ENCODE results near the gene CCDC149.

The CCDC149 gene

GRCh38 chr4:24798036-24798610, 114.7 kb downstream of the CCDC149 start:
- Histone ChIP-seq H3K36me3 (ENCODE audit: insufficient read depth, low read length) (no peaks in the 10 kb centered on the region), H3K9ac (ENCODE audit: insufficient read length) (no peak overlapping the region), H3K9me3 (ENCODE audit: low read depth, low read length) (no peaks in the 10 kb centered on the region), H3K4me3 (no peak overlapping the region), H3K27ac (no peak overlapping the region)
- no peak for DNase-seq (ENCODE audit: low read depth, low spot score)
- TF ChIP-seq EZH2 (IDR thresholded peaks at IDR 0.05) (no peak), POLR2AphosphoS5 (IDR thresholded peaks at IDR 0.05; ENCODE audit: borderline replicate concordance, low read depth, low read length) (no peak), FOXP2 (optimal IDR thresholded peaks at IDR 0.05; ENCODE audit: control extremely low read depth, extremely low read length, insufficient read depth) (no peak)

GRCh38 chr4:24796620-24797019, 116.2 kb downstream of the CCDC149 start:
- no peak for DNase-seq (ENCODE audit: low read depth, low spot score)
- Histone ChIP-seq H3K4me3 (no peak overlapping the region), H3K9ac (ENCODE audit: insufficient read length) (no peak overlapping the region), H3K9me3 (ENCODE audit: low read depth, low read length) (no peaks in the 10 kb centered on the region), H3K36me3 (ENCODE audit: insufficient read depth, low read length) (no peaks in the 10 kb centered on the region), H3K27ac (no peak overlapping the region)
- TF ChIP-seq FOXP2 (optimal IDR thresholded peaks at IDR 0.05; ENCODE audit: control extremely low read depth, extremely low read length, insufficient read depth), result no peak
- no peak for TF ChIP-seq EZH2 (IDR thresholded peaks at IDR 0.05)
- no peak for TF ChIP-seq POLR2AphosphoS5 (IDR thresholded peaks at IDR 0.05; ENCODE audit: borderline replicate concordance, low read depth, low read length)

GRCh38 chr4:24795666-24796381, 117.0 kb downstream of the CCDC149 start:
- no peak overlapping the region for H3K4me3 ChIP-seq
- H3K27ac ChIP-seq, result no peak overlapping the region
- H3K36me3 ChIP-seq (ENCODE audit: insufficient read depth, low read length), result no peaks in the 10 kb centered on the region
- H3K9ac ChIP-seq (ENCODE audit: insufficient read length), result no peak overlapping the region
- H3K9me3 ChIP-seq (ENCODE audit: low read depth, low read length), result no peaks in the 10 kb centered on the region
- TF ChIP-seq POLR2AphosphoS5 (IDR thresholded peaks at IDR 0.05; ENCODE audit: borderline replicate concordance, low read depth, low read length) (no peak), FOXP2 (optimal IDR thresholded peaks at IDR 0.05; ENCODE audit: control extremely low read depth, extremely low read length, insufficient read depth) (no peak), EZH2 (IDR thresholded peaks at IDR 0.05) (no peak)
- DNase-seq (ENCODE audit: low read depth, low spot score), result no peak

GRCh38 chr4:24794916-24795665, 117.8 kb downstream of the CCDC149 start, which contains the start of gene SOD3:
TSS of gene SOD3 (plus strand) at chr4:24795573. CDS start at chr4:24799522, 3,949 bp downstream.
- Histone ChIP-seq H3K36me3 (ENCODE audit: insufficient read depth, low read length) (no peaks in the 10 kb centered on the region), H3K9ac (ENCODE audit: insufficient read length) (no peak within 1 kb of the TSS), H3K4me3 (no peak within 1 kb of the TSS), H3K9me3 (ENCODE audit: low read depth, low read length) (no peaks in the 10 kb centered on the region), H3K27ac (no peak within 1 kb of the TSS)
- TF ChIP-seq EZH2 (IDR thresholded peaks at IDR 0.05) (no peak), FOXP2 (optimal IDR thresholded peaks at IDR 0.05; ENCODE audit: control extremely low read depth, extremely low read length, insufficient read depth) (no peak)
- no peak for DNase-seq (ENCODE audit: low read depth, low spot score)

- TF ChIP-seq POLR2AphosphoS5 (IDR thresholded peaks at IDR 0.05; ENCODE audit: borderline replicate concordance, low read depth, low read length), result no peak
- TF ChIP-seq EZH2 (IDR thresholded peaks at IDR 0.05), result no peak
- TF ChIP-seq FOXP2 (optimal IDR thresholded peaks at IDR 0.05; ENCODE audit: control extremely low read depth, extremely low read length, insufficient read depth), result no peak
- H3K4me3 ChIP-seq, result no peak overlapping the region
- no peaks in the 10 kb centered on the region for H3K36me3 ChIP-seq (ENCODE audit: insufficient read depth, low read length)
- no peak for DNase-seq (ENCODE audit: low read depth, low spot score)
- H3K27ac ChIP-seq, result no peak overlapping the region
- H3K9me3 ChIP-seq (ENCODE audit: low read depth, low read length), result no peaks in the 10 kb centered on the region
- no peak overlapping the region for H3K9ac ChIP-seq (ENCODE audit: insufficient read length)
Observed at GRCh38 chr4:24794480-24794879, 118.4 kb downstream of the CCDC149 start.

- Histone ChIP-seq H3K36me3 (ENCODE audit: insufficient read depth, low read length) (no peaks in the 10 kb centered on the region), H3K27ac (no peak overlapping the region), H3K4me3 (no peak overlapping the region), H3K9me3 (ENCODE audit: low read depth, low read length) (no peaks in the 10 kb centered on the region), H3K9ac (ENCODE audit: insufficient read length) (no peak overlapping the region)
- TF ChIP-seq POLR2AphosphoS5 (IDR thresholded peaks at IDR 0.05; ENCODE audit: borderline replicate concordance, low read depth, low read length), result no peak
- no peak for TF ChIP-seq FOXP2 (optimal IDR thresholded peaks at IDR 0.05; ENCODE audit: control extremely low read depth, extremely low read length, insufficient read depth)
- no peak for TF ChIP-seq EZH2 (IDR thresholded peaks at IDR 0.05)
- DNase-seq (ENCODE audit: low read depth, low spot score), result no peak
Observed at GRCh38 chr4:24794051-24794450, 118.8 kb downstream of the CCDC149 start.

- no peak for DNase-seq (ENCODE audit: low read depth, low spot score)
- no peak overlapping the region for H3K4me3 ChIP-seq
- H3K9me3 ChIP-seq (ENCODE audit: low read depth, low read length), result no peaks in the 10 kb centered on the region
- H3K27ac ChIP-seq, result no peak overlapping the region
- TF ChIP-seq EZH2 (IDR thresholded peaks at IDR 0.05), result no peak
- no peak for TF ChIP-seq POLR2AphosphoS5 (IDR thresholded peaks at IDR 0.05; ENCODE audit: borderline replicate concordance, low read depth, low read length)
- no peak for TF ChIP-seq FOXP2 (optimal IDR thresholded peaks at IDR 0.05; ENCODE audit: control extremely low read depth, extremely low read length, insufficient read depth)
- H3K36me3 ChIP-seq (ENCODE audit: insufficient read depth, low read length), result no peaks in the 10 kb centered on the region
- no peak overlapping the region for H3K9ac ChIP-seq (ENCODE audit: insufficient read length)
Observed at GRCh38 chr4:24793219-24794005, 119.4 kb downstream of the CCDC149 start.

- no peaks in the 10 kb centered on the region for H3K9me3 ChIP-seq (ENCODE audit: low read depth, low read length)
- no peak overlapping the region for H3K4me3 ChIP-seq
- DNase-seq (ENCODE audit: low read depth, low spot score), result no peak
- no peak for TF ChIP-seq POLR2AphosphoS5 (IDR thresholded peaks at IDR 0.05; ENCODE audit: borderline replicate concordance, low read depth, low read length)
- TF ChIP-seq EZH2 (IDR thresholded peaks at IDR 0.05), result no peak
- TF ChIP-seq FOXP2 (optimal IDR thresholded peaks at IDR 0.05; ENCODE audit: control extremely low read depth, extremely low read length, insufficient read depth), result no peak
- no peak overlapping the region for H3K9ac ChIP-seq (ENCODE audit: insufficient read length)
- H3K36me3 ChIP-seq (ENCODE audit: insufficient read depth, low read length), result no peaks in the 10 kb centered on the region
- H3K27ac ChIP-seq, result no peak overlapping the region
Observed at GRCh38 chr4:24792552-24792951, 120.3 kb downstream of the CCDC149 start.

Measured in SK-N-MC (cell line).